ENCODE results near the gene FMNL2. TPM values are rescaled to one million over a fixed set of nuclear protein-coding genes. Genes with fewer than 3 reads are reported as not detected.

FMNL2 gene
- total RNA-seq, 3 donors from 2014 or later (not counting 1 experiment from before 2014, with no cell fraction given): 0.34 to 3.0 (median 0.78) TPM

DNA sequence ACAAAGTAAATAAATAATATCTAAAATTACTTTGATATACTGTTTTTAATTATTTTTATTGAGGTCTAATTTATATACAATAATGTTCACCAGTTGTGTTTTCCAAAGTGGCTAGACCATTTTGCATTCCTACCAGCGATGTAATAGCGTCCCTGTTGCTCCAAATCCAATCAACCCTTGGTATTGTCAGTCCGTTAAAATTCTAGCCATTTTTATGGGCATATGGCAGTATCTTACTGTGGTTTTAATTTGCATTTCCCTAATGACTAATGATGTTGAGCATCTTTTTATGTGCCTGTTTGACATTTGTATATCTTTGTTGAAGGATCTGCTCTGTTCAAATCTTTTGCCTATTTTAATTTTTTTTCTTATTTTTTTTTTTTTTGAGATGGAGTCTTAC lies 197.3 kb downstream of the FMNL2 start:
- no peak overlapping the region for H3K27ac ChIP-seq (ENCODE audit: low read length)
- Mint-ChIP-seq H3K4me3 (no peak overlapping the region), H3K36me3 (no peaks in the 10 kb centered on the region), H3K4me1 (no peaks in the 10 kb centered on the region), H3K27me3 (ENCODE audit: low read depth in 2 of 2) (peaks cover 11 to 27% of the 10 kb centered on the region in 2 donors), H3K27ac (no peak overlapping the region), H3K9me3 (no peaks in the 10 kb centered on the region)
- H3K4me1 ChIP-seq (ENCODE audit: control insufficient read depth, insufficient read depth, low read length): no peaks in the 10 kb centered on the region
- H3K9me3 ChIP-seq (ENCODE audit: control insufficient read depth, insufficient read depth, low read length): no peaks in the 10 kb centered on the region
- ATAC-seq: no peak
- WGBS (ENCODE audit: insufficient coverage): 100% methylated on average over 2 of the region's 3 CpGs
- DNase-seq: no peak
- H3K27me3 ChIP-seq (ENCODE audit: control insufficient read depth, insufficient read depth, low read length): no peaks in the 10 kb centered on the region
- H3K4me3 ChIP-seq (ENCODE audit: low read length): no peak overlapping the region
- intact Hi-C loops (cut with micrococcal nuclease): no loop called here
- TF ChIP-seq CTCF (IDR thresholded peaks at IDR 0.05): no peak
- H3K36me3 ChIP-seq (ENCODE audit: control insufficient read depth, insufficient read depth, low read length): no peaks in the 10 kb centered on the region

GRCh38 chr2:152534460-152535135 lies 199.6 kb downstream of the FMNL2 start:
- WGBS (ENCODE audit: insufficient coverage): 91% methylated on average over 5 of the region's 7 CpGs
- H3K9me3 Mint-ChIP-seq: no peaks in the 10 kb centered on the region
- intact Hi-C loops (cut with micrococcal nuclease): no loop called here
- H3K4me3 Mint-ChIP-seq: no peak overlapping the region
- no peaks in the 10 kb centered on the region for H3K36me3 Mint-ChIP-seq
- Histone ChIP-seq H3K9me3 (ENCODE audit: control insufficient read depth, insufficient read depth, low read length) (no peaks in the 10 kb centered on the region), H3K27me3 (ENCODE audit: control insufficient read depth, insufficient read depth, low read length) (no peaks in the 10 kb centered on the region), H3K4me3 (ENCODE audit: low read length) (no peak overlapping the region), H3K27ac (ENCODE audit: low read length) (no peak overlapping the region), H3K4me1 (ENCODE audit: control insufficient read depth, insufficient read depth, low read length) (no peaks in the 10 kb centered on the region), H3K36me3 (ENCODE audit: control insufficient read depth, insufficient read depth, low read length) (no peaks in the 10 kb centered on the region)
- H3K27me3 Mint-ChIP-seq (ENCODE audit: low read depth in 2 of 2): peaks cover 11 to 38% of the 10 kb centered on the region in 2 donors
- TF ChIP-seq CTCF (IDR thresholded peaks at IDR 0.05): no peak
- ATAC-seq (no peak), DNase-seq (no peak)
- H3K27ac Mint-ChIP-seq: no peak overlapping the region
- H3K4me1 Mint-ChIP-seq: no peaks in the 10 kb centered on the region

GRCh38 chr2:152537081-152537651 lies 202.2 kb downstream of the FMNL2 start:
- H3K4me3 ChIP-seq (ENCODE audit: low read length): no peak overlapping the region
- TF ChIP-seq CTCF (IDR thresholded peaks at IDR 0.05): no peak
- H3K4me1 ChIP-seq (ENCODE audit: control insufficient read depth, insufficient read depth, low read length): no peaks in the 10 kb centered on the region
- H3K27me3 ChIP-seq (ENCODE audit: control insufficient read depth, insufficient read depth, low read length): no peaks in the 10 kb centered on the region
- DNase-seq: no peak
- no peaks in the 10 kb centered on the region for H3K9me3 ChIP-seq (ENCODE audit: control insufficient read depth, insufficient read depth, low read length)
- no peak overlapping the region for H3K27ac ChIP-seq (ENCODE audit: low read length)
- ATAC-seq: no peak
- no peak overlapping the region for H3K27ac Mint-ChIP-seq
- intact Hi-C loops (cut with micrococcal nuclease): no loop called here
- H3K9me3 Mint-ChIP-seq: no peaks in the 10 kb centered on the region
- H3K4me1 Mint-ChIP-seq: no peaks in the 10 kb centered on the region
- no peaks in the 10 kb centered on the region for H3K36me3 Mint-ChIP-seq
- no peak overlapping the region for H3K4me3 Mint-ChIP-seq
- 67% methylated on average over 9 of the region's 9 CpGs for WGBS (ENCODE audit: insufficient coverage)
- peaks cover 11 to 38% of the 10 kb centered on the region in 2 donors for H3K27me3 Mint-ChIP-seq (ENCODE audit: low read depth in 2 of 2)
- H3K36me3 ChIP-seq (ENCODE audit: control insufficient read depth, insufficient read depth, low read length): no peaks in the 10 kb centered on the region

Data from natural killer cell (primary cell).